NCI-H2196 treated with DMSO at 0.1 percent for 48 hours (cell line): ENCODE data around the gene TMEM62.
"Not testable (repeated sequence)": the region's sequence is repeated elsewhere in the genome, so short reads cannot be mapped to it uniquely, and the experiment has no call there.

Source experiments
- DNase-seq: peaks from one replicate; lab custom pipeline; 2025; ENCODE audit not compliant: unreplicated experiment; lab: John Stamatoyannopoulos, UW

TMEM62 gene

GRCh38 chr15:43208052-43209002 lies 74.9 kb downstream of the TMEM62 start:
- no peak for DNase-seq

- DNase-seq = no peak
Measured at GRCh38 chr15:43209059-43209824, 75.9 kb downstream of the TMEM62 start.

GRCh38 chr15:43210172-43210745 lies 76.9 kb downstream of the TMEM62 start:
- no peak for DNase-seq

GRCh38 chr15:43210807-43211206 lies 77.4 kb downstream of the TMEM62 start:
- DNase-seq = no peak

GRCh38 chr15:43211224-43211735 lies 77.9 kb downstream of the TMEM62 start:
- no peak for DNase-seq

GRCh38 chr15:43212299-43212698 lies 78.9 kb downstream of the TMEM62 start:
- no peak for DNase-seq

GRCh38 chr15:43212951-43213350 lies 79.6 kb downstream of the TMEM62 start:
- DNase-seq = no peak

- no peak for DNase-seq
Measured at GRCh38 chr15:43213466-43213865, 80.1 kb downstream of the TMEM62 start.

GRCh38 chr15:43214169-43214568 lies 80.8 kb downstream of the TMEM62 start:
- DNase-seq = no peak

GRCh38 chr15:43214592-43215295 lies 81.4 kb downstream of the TMEM62 start:
- no peak for DNase-seq

- no peak for DNase-seq
Measured at GRCh38 chr15:43215961-43216360, 82.6 kb downstream of the TMEM62 start.

- DNase-seq = no peak
Measured at GRCh38 chr15:43218908-43219706, 85.7 kb downstream of the TMEM62 start.

- DNase-seq = no peak
Measured at GRCh38 chr15:43219929-43220928, 86.8 kb downstream of the TMEM62 start.

- DNase-seq = no peak
Measured at GRCh38 chr15:43220991-43221403, 87.6 kb downstream of the TMEM62 start, which contains the start of gene EPB42. EPB42 (minus strand) TSS chr15:43221018; CDS start chr15:43220825, 193 bp downstream.

GRCh38 chr15:43221422-43221821 lies 88.0 kb downstream of the TMEM62 start:
- DNase-seq = no peak

- DNase-seq = peak; percentile 9
Measured at GRCh38 chr15:43225201-43225949, 92.0 kb downstream of the TMEM62 start.

- not testable (repeated sequence) for DNase-seq
Measured at GRCh38 chr15:43225950-43226255, 92.5 kb downstream of the TMEM62 start.
